GM21381 (cell line): Measurements from ENCODE around the gene LRRC4B.

Experiments used
- ATAC-seq: cut with Tn5 transposase; IDR thresholded peaks from one replicate; pipeline ENCODE4 v1.9.1; 2021; ENCODE audit warnings: mild to moderate bottlenecking, moderate library complexity; ENCODE audit not compliant: unreplicated experiment

Gene LRRC4B

DNA sequence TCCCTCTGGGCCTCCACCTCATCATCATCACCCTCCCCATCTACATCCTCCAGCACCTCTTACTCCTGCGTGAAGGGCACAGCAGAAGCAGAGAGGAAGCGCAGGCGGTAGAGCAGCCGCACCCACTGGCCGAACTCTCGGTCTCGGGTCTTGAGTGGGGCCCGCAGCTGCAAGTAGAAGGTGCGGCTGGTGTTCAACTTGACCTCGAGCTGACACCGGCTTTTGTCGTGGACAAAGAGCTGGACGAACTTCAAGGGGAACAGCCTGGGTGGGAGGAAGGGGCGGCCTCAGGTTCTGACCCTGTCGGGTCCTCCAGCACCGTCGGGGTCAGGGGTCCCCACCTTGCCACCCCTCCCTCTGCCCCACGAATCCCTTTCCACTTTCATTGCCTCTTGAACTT, 100.7 kb downstream of the LRRC4B start:
- ATAC-seq = no peak
